NOMO-1 (cell line): Measurements from ENCODE around the gene IGF2BP3.

Experiments
- DNase-seq, 2 experiments: peaks; one replicate each; lab custom pipeline; 2025; ENCODE audit not compliant: unreplicated experiment in 2 of 2; lab: John Stamatoyannopoulos, UW

The IGF2BP3 gene

DNA sequence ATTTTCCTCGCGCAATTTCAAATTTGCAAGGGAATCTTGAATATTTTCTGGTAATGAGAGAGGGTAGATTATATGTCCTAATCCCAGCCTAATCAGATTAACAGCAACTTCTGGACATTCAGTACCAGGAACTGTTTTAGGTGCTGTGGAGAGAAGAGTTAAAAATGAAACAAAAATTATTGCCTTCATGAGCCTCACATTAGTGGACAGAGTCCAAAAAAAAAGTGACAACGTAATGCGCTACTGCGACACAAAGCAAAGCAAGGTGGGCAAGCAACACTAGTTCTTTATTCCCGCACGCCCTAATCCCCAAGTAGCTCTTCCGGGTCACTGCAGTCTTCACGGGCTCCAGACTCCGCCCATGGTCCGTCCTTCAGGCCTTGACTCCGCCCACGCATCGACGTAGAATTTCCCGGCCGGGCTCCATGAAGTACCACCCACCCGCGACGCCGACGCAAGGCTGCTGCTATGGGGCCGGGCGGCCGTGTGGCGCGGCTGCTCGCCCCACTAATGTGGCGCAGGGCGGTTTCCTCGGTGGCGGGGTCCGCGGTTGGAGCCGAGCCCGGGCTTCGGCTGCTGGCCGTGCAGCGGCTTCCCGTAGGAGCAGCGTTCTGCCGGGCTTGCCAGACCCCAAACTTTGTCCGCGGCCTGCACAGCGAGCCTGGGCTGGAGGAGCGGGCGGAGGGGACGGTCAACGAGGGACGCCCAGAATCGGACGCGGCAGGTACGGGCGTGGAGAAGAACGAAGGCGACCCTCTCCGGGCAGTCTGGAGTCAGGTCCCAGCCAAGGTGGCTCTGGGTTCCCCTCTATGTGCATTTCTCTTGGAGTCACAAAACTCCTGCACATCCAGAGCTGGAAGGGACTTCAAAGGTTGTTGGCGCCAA is 171.2 kb downstream of the IGF2BP3 start, which contains the start of gene MALSU1:
TSS of gene MALSU1 (plus strand) at position 455 of the 885 bp plus-strand sequence. CDS start at position 469, 14 bp downstream.
- DNase-seq, result peak; percentile 96 to 97

DNA sequence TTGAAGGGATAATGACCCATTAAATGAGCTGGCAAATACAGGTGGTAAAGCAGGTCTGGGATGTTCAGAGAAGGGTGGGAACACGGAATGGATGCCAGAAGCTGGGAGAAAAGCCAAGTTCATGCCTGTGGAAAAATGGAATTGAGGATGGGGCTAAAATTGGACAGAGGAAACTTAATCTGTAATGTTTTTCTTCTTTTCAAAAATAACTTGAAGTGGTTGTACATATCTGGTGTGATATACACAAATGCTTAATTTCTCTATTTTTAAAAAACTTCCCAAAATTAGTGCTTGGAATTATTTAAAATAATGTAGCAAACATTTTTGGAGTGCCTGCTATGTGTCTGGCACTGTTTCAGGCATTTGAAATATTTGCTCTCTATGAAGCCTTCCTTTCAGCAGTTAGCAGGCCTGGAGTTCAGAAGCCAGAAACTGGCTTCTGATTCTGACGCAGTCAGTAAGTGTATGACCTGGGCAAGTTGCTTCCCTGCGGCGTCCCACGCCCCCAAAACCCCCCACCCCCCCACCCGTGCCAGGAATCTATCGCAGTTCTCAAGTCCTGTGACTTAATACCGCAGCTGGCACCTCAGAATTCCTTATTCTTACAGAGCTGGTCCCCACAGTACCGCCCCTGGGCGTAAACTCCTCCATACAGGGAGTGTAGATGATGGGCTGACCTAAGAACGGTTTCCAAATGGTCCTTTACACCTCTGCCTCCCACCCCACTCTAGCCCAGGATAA is 172.0 kb downstream of the IGF2BP3 start:
- DNase-seq, result no peak

DNA sequence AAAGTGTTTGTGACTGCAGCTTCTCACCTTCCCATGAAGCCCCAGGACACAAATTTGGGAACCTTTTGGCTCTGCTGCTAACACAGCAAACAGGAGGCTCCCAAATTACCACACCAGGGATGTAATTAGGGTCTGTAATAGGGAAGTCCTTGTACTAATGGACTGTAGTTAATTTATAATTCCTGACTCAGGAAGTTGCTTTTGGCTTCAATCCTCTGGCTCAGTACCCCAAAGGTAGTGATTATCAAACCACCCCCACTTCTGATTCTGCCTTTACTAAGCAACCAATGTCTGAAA is 174.9 kb downstream of the IGF2BP3 start:
- peak in 1 of 2 experiments; percentile 1 for DNase-seq

DNA sequence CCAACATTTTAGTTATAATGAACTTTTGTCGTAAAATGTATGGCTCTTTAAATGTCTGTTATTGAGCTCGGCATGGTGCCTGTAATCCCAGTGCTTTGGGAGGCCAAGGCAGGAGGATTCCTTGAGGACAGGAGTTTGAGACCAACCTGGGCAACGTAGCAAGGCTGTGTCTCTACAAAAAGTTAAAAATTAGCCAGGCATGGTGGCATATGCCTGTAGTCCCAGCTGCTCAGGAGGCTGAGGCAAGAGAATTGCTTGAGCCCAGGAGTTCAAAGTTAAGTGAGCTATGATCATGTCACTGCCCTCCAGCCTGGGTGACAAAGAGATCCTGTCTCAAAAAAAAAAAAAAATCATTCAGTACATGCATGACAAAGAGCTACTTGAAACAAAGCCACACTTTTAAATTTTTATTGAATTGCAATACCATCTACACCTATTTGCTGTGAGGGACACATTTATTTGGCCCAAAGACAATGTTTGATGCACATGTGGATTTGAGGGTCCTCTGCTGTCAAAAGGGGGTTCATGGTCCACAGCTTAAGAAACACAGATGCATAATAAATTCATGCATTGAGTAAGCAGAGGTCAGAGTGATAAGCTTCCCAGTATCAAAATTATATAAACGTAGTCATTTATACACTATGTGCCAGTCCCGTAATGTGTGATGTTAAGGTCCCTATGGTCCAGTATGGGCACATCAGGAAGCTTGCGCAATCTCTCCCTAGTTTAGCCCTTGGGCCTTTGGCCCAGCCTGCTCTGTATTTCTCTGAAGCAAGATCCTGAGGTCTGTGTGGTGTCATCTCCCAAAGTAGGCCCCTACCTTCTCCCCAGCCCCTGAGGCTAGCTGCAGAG is 175.5 kb downstream of the IGF2BP3 start:
- DNase-seq, result peak; percentile 28 to 43

DNA sequence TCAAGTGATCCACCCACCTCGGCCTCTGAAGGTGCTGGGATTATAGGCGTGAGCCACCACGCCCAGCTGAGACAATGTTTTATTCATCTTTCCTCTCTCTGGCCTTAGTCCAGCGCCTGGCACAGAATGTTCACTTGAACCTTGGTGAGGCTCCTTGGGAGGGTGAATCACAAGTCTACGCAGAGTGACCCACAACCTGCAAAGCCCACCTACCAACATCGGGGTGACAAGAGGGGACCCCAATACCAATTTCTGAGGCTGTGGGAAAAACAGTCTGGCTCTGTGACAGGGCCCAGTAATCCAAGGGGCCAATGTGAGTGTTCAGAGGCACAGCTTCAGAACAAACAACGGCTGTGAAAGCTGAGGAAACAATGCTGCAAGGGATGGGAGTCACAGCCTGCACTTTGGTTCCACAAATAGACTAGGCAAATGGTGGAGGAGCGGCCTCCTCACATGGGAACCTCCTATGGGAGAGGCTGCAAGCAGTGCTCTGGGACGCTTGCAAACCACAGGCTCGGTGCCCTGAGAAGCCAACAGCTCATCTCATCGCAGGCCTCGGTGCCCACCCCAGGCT is 176.7 kb downstream of the IGF2BP3 start:
- DNase-seq, result no peak

DNA sequence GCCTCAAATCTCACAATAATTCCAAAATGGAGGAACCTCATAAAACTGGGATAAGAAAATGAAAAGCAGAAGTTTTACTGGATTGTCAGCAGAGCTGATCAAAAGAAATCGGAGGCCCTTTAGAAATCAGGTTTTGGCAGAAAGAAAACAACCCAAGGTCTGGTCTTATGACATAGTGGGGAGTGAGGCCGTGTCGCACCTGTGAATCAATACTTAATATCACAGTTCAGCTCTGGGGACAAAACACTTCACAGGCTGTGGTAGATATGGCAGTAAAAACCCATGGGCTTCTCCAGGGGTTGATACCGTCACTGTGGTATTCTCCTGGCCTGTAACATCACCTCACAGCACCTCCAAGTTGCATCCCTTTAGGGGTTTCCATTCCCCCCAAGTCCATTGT is 177.7 kb downstream of the IGF2BP3 start:
- DNase-seq, result no peak

DNA sequence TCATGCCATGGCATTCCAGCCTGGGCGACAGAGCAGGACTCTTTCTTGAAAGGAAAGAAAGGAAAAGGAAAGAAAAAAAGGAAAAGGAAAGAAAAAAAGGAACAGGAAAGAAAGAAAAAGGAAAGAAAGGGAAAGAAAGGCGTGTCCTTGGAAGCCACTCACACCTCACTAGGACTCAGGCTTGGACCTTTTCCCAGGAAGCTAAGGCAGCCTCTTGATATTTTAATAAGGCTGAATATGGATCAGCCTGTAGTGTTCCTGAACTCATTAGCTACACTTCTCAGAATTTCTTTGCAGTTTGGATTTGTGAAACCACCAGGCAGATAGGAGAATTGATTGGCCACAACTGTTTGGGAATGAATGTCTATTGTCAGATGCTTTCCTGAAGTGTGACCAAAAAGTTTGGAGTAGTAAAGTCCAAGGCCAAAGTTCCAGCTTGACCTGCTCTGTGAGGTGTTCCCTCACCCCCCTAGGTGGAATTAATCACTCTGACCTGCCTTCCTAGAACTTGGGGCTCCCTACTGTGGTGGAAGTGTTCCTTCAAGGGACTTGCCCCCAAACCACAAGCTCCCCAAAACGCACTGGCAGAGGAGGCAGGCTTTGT is 178.2 kb downstream of the IGF2BP3 start:
- DNase-seq, result no peak

DNA sequence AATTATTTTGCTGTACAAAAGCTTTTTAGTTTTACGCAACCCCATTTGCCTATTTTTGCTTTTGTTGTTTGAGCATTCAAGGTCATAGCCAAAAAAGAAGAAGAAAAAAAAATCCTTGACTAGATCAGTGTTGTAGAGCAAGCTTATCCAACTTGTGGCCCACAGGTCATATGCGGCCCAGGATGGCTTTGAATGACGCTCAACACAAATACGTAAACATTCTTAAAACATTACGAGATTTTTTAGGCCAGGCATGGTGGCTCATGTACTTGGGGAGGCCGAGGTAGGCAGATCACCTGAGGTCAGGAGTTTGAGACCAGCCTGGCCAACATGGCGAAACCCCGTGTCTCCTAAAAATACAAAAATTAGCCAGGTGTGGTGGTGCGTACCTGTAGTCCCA is 179.3 kb downstream of the IGF2BP3 start:
- DNase-seq, result no peak

DNA sequence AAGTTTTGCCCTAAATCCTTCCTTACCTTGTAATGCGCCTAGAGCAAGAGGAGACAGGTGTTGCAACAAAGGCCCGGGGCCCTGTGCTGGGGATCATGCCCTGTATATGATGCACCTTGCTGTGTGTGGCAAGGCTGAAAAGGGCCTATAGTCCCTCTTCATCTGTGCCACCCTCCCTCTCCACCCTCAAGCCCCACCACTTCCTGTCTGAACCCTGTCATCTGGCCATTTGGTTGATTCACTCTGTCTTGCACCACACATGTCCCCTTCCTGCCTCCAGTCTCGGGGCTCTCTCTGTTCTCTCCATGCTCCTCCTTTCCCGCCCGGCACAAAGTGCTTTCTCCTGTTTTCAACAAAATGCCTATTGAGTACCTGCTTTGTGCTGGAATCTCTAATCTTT is 182.7 kb downstream of the IGF2BP3 start:
- DNase-seq, result peak in 1 of 2 experiments; percentile 9

DNA sequence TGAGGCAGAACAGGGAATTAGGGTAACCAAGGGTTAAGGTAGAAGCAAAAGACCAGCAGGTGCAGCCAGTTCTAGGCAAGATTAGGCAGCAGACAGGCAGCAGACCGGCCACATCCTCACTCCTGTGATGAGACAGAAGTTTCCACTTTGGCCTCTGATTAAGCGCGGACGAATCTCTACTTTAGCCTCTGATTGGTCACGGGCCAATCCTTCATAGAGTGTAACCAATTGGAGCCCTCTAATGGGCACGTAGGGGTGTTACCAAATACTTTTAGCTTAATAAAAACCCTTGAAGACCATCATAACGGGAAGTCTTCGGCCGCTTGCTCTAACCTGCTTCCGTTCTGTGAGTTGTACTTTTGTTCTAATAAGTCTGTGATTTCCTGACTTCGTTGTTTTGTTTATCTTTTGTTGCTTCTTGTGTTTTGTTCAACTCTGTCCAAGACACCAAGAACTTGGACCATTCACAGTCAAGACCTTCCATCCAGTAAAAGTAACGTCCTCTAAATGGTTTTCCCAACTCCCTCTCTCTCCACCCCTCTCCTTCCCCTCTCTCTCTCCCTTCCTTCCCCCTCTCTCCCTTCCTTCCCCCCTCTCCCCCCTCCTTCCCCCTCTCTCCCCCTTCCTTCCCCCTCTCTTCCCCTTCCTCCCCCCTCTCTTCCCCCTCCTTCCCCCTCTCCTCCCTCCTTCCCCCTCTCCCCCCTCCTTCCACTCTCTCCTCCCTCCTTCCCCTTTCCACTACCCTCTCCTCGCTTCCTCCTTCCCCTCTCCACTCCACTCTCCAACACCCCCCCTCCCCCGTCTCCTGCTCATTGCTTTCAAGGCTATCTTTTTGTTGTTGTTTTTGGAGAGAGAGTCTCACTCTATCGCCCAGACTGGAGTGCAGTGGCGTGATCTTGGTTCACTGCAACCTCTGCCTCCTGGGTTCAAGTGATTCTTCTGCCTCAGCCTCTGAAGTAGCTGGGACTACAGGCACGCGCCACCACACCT is 184.3 kb downstream of the IGF2BP3 start:
- DNase-seq, result no peak

DNA sequence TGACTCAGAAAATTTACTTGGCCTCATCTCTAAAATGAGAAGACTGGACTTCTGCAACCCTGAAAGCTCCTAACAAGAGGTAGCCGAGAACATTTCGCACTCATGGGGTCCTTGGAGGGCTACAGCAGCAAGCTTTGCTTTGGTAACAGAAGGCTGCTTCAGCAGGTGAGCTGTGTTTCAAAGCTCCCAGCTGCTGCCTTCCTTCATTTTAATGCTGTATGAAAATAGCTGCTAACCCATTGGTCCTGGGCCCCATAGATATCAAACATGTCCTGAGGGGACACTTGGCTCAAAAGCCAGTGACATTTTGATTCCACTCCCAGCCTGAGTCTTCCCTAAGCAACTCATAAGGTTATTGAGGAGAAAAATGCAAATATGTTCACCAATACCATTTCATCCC is 185.4 kb downstream of the IGF2BP3 start:
- DNase-seq, result no peak

DNA sequence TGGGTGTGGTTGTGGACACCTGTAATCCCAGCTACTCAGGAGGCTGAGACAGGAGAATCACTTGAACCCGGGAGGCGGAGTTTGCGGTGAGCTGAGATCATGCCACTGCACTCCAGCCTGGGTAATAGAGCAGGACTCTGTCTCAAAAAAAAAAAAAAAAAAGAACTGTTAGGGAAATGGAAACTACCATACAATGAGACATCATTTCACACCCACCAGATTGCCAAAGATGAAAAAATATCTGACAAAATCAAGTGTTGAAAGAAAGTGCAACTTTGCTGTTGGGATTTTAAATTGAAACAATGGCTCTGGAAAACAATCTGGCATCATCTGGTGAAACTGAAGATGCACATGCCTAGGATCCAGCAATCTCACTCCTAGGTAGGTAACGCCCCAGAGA is 187.2 kb downstream of the IGF2BP3 start:
- DNase-seq, result no peak

DNA sequence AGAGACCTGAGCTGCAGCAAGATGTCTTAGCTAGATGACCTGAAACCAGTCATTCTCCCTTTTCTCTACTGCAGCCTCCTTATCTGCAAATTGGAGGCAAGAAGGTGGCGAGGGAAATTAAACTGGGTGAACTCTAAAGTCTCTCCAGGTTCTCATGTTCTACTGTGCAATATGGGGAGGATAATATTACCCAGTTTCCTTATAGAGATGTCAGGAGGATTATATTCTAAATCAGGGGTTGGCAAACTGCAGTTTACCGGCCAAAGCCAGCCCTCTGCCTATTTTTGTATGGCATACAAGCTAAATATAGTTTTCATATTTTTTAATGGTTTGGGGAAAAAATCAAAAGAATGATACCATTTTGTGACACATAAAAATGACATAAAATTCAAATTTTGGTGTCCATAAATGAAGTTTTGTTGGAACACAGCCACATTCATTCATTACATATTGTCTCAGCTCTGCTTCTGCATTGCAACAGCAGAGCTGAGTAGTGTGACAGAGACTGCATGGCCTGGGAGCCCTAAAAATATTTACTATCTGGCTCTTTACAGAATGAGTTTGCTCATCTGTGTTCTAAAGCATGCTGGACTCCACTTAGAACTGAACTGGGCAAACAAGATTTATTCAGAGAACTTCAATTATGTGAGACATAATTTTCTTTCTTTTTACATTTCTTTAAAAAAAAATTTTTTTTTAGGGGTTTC is 190.3 kb downstream of the IGF2BP3 start:
- DNase-seq, result no peak

DNA sequence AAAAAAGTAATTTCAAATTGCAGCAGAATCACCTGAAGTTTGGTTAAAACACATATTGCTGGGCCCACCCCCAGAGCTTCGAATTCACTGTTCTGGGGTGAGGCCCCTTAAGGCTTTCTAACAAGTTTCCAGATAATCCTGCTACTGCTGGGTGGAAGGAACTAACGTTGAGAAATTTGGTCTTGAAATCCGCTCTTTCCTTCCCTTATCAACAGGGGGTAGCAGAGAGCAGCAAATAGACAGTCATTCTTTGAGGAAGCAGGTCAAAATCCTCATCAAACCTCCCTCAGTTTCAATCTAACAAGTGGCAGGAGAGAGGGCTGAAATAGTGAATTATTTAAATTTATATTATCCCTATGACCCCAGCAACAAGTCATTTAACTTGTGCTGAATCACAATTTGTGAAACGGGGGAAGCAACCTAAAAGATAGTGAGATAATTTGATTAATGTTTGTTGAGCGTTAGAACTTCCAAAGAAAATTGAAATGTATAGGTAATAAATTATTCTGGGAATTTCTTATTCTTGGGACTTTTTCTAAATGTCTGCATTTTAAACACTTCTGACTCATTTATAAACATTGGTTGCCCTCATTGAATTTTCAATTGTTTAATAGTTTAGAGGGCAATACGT is 192.8 kb downstream of the IGF2BP3 start:
- peak; percentile 34 to 88 for DNase-seq

DNA sequence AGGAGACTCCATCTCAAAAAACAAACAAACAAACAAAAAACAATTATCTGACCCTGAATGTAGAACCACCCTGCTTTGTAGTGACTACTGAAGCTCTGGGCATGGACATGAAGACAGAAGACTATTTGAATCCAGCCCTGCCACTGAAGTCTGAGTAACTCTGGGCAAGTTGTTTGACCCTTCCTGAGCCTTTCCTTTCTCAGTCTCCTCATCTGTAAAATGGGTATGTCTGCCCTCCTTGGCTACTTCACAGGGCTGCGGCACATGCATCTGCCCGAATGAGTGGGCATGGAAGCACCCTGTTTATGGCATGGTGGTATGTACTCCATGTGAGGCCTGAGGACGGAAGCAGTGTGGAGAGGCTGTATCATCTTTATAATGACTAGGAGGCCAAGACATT is 193.3 kb downstream of the IGF2BP3 start:
- DNase-seq, result no peak

DNA sequence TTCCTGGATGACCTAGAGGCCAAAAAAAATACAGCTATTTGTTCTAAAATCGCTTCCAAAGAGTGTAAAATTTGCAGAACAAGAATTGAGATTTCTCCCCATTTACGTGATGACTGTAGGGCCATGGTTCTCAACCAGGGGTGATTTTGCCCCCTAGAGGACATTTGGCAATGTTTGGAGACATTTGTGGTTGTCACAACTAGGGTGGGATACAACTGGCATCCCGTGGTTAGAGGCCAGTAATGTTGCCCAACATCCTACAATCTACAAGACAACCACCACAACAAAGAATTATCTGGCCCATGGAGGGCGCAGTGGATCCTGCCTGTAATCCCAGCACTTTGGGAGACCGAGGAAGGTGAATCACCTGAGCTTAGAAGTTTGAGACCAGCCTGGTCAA is 193.9 kb downstream of the IGF2BP3 start:
- peak; percentile 63 to 64 for DNase-seq

DNA sequence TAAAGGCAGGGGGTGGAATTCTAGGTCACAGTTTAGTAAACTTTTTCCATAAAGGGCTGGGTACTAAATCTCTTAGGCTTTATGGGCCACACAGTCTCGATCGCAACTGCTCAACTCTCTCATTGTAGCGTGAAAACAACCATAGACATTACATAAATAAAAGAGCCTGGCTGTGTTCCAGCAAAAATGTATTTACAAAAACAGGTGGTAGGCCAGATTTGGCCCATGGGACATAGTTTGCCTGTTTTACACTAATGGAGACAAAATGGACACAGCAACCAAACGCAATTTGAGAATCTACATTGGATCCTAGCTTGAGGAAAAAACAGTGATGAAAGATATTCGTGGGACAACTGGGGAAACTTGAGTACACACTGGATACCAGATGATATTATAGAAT is 194.4 kb downstream of the IGF2BP3 start:
- no peak for DNase-seq

DNA sequence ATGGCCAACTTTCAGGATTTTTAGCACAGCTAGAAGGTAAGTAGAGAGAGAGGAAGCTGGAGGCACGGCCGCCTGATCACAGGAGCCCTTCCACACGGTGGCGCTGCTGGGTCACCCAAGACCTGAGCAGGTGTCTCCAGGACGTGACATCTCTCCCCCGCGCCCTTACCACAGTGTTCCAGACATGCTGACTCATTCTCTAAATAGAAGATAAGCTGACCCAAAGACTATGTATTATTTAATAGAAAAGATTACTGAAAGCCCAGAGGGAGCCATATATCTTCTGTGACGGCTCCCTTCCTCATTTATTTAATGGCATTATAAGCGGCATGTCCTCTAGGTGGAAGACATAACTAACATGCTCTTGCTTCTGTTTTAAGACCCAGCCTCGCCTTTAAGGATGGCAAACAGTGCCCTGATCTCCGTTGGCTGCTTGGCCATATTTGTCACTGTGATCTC is 197.1 kb downstream of the IGF2BP3 start:
- DNase-seq, result peak; percentile 72 to 81
